ENCODE data around the gene ANKRD24. TPM values are rescaled to one million over a fixed set of nuclear protein-coding genes. Genes with fewer than 3 reads are reported as not detected.
"Not testable (repeated sequence)": the region's sequence is repeated elsewhere in the genome, so short reads cannot be mapped to it uniquely, and the experiment has no call there.

ANKRD24 gene
- total and polyA plus RNA-seq, 8 donors, result 0.29 to 6.1 (median 2.3) TPM; not detected in 1

GRCh38 chr19:4229179-4229931, 46.9 kb downstream of the ANKRD24 start, which contains the start of gene EBI3:
EBI3 (plus strand) TSS chr19:4229523; CDS start chr19:4229551, 28 bp downstream.
- Histone ChIP-seq H3K4me3 (peak within 1 kb of the TSS in 2 of 4 donors; percentile 2 to 13), H3K36me3 (no peaks in the 10 kb centered on the region), H3K27ac (no peak within 1 kb of the TSS), H3K4me1 (peaks cover 0 to 8% (median 0%) of the 10 kb centered on the region in 4 donors), H3K9me3 (no peaks in the 10 kb centered on the region), H3K27me3 (peaks cover 0 to 74% (median 35%) of the 10 kb centered on the region in 3 donors)
- TF ChIP-seq POLR2A (IDR thresholded peaks at IDR 0.05) (no peak), POLR2AphosphoS5 (IDR thresholded peaks at IDR 0.05) (no peak), EP300 (IDR thresholded peaks at IDR 0.05) (no peak)
- TF ChIP-seq, protein P1, sequence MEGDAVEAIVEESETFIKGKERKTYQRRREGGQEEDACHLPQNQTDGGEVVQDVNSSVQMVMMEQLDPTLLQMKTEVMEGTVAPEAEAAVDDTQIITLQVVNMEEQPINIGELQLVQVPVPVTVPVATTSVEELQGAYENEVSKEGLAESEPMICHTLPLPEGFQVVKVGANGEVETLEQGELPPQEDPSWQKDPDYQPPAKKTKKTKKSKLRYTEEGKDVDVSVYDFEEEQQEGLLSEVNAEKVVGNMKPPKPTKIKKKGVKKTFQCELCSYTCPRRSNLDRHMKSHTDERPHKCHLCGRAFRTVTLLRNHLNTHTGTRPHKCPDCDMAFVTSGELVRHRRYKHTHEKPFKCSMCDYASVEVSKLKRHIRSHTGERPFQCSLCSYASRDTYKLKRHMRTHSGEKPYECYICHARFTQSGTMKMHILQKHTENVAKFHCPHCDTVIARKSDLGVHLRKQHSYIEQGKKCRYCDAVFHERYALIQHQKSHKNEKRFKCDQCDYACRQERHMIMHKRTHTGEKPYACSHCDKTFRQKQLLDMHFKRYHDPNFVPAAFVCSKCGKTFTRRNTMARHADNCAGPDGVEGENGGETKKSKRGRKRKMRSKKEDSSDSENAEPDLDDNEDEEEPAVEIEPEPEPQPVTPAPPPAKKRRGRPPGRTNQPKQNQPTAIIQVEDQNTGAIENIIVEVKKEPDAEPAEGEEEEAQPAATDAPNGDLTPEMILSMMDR (IDR thresholded peaks at IDR 0.05), result no peak
- peak in 1 of 2 donors; percentile 45 for DNase-seq
- intact Hi-C loops (cut with DNase I; ENCODE audit: low total_unique reads), result no loop called here
- WGBS, 5 donors, result 10 to 17% (median 12%) methylated on average over 14 to 19 of the region's 19 CpGs

DNA sequence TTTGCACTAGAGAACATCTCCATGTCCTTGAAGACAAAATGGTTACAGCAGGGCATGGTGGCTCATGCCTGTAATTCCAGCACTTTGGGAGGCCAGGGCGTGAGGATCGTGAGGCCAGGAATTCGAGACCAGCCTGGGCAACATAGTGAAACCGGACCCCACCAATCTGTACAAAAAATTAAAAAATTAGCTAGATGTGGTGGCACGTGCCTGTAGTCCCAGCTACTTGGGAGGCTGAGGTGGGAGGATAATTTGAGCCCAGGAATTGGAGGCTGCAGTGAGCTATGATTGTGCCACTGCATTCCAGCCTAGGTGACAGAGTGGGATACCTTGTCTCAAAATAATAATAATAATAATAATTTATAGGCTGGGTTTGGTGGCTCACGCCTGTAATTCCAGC, 47.7 kb downstream of the ANKRD24 start:
- H3K36me3 ChIP-seq; H3K27ac ChIP-seq; H3K9me3 ChIP-seq; intact Hi-C loops (cut with DNase I; ENCODE audit: low total_unique reads); H3K4me3 ChIP-seq; H3K4me1 ChIP-seq; DNase-seq: not testable (repeated sequence)
- H3K27me3 ChIP-seq, result peaks cover 0 to 81% (median 35%) of the 10 kb centered on the region in 3 donors
- WGBS, 5 donors, result 76 to 92% (median 85%) methylated on average over 6 of the region's 6 CpGs

DNA sequence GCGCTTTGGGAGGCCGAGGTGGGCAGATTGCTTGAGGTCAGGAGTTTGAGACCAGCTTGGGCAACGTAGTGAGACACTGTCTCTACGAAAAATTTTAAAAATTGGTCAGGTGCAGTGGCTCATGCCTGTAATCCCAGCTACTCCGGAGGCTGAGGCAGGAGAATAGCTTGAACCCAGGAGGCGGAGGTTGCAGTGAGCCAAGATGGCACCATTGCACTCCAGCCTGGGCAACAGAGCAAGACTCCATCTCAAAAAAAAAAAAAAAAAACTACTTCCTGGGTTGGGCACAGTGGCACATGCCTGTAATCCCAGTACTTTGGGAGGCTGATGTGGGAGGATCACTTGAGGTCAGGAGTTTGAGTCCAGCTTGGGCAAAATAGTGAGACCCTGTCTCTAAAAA, 49.0 kb downstream of the ANKRD24 start:
- intact Hi-C loops (cut with DNase I; ENCODE audit: low total_unique reads); H3K36me3 ChIP-seq; H3K9me3 ChIP-seq; H3K4me3 ChIP-seq; H3K27ac ChIP-seq; DNase-seq; H3K4me1 ChIP-seq: not testable (repeated sequence)
- H3K27me3 ChIP-seq, result peaks cover 0 to 93% (median 35%) of the 10 kb centered on the region in 3 donors
- WGBS, 5 donors, result 82 to 96% (median 92%) methylated on average over 6 of the region's 6 CpGs

DNA sequence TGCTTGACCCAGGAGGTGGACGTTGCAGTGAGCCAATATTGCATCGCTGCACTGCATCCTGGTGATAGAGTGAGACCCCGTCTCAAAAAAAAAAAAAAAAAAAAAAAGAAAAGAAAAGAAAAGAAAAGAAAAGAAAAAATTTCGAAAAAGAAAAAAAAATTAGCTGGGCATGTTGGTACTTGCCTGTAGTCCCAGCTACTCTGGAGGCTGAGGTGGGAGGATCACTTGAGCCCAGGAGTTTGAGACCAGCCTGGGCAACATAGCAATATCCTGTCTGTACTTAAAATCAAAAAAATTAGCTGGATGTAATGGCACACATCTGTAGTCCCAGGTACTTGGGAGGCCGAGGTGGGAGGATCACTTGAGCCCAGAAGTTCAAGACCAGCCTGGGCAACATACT, 49.6 kb downstream of the ANKRD24 start:
- H3K4me1 ChIP-seq; H3K4me3 ChIP-seq; H3K9me3 ChIP-seq; DNase-seq; H3K27ac ChIP-seq; intact Hi-C loops (cut with DNase I; ENCODE audit: low total_unique reads); H3K36me3 ChIP-seq: not testable (repeated sequence)
- 72 to 86% (median 83%) methylated on average over 5 of the region's 5 CpGs for WGBS, 5 donors
- H3K27me3 ChIP-seq, result peaks cover 0 to 97% (median 35%) of the 10 kb centered on the region in 3 donors

DNA sequence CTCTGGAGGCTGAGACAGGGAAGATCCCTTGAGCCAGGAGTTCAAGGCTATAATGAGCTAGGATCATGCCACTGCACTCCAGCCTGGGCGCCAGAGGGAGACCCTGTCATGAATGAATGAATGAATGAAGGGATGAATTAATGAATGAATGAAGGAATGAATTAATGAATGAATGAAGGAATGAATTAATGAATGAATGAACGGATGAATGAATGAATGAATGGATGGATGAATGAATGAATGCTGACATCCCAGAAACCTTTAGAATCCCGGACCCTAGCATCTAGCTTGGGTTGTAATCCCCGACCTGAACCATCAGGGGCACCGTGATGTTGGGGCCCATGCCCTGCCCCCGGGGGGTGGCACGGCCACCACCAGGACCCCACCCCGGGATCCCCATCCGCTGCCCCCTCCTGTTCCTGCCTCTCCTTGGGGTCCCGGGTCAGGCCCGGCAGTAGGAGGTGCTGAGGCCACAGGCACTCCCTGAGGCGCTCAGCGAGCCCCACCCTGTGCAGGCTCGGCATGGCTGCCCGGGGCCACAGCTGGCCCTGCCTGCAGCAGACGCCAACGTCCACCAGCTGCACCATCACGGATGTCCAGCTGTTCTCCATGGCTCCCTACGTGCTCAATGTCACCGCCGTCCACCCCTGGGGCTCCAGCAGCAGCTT, 50.3 kb downstream of the ANKRD24 start:
- Histone ChIP-seq H3K27ac (no peak overlapping the region), H3K4me3 (no peak overlapping the region), H3K36me3 (no peaks in the 10 kb centered on the region), H3K4me1 (peaks cover 0 to 8% (median 0%) of the 10 kb centered on the region in 4 donors), H3K9me3 (no peaks in the 10 kb centered on the region), H3K27me3 (peaks cover 0 to 91% (median 35%) of the 10 kb centered on the region in 3 donors)
- TF ChIP-seq POLR2A (IDR thresholded peaks at IDR 0.05) (no peak), EP300 (IDR thresholded peaks at IDR 0.05) (no peak), POLR2AphosphoS5 (IDR thresholded peaks at IDR 0.05) (no peak)
- TF ChIP-seq, protein P1 (IDR thresholded peaks at IDR 0.05), result no peak
- DNase-seq, result no peak
- 43 to 68% (median 47%) methylated on average over 10 to 21 of the region's 21 CpGs for WGBS, 5 donors
- intact Hi-C loops (cut with DNase I; ENCODE audit: low total_unique reads), result no loop called here

Data from stomach (tissue), 9 donors.